Lung (tissue), 12 donors: ENCODE results near the gene CYBC1. TPM values are rescaled to one million over a fixed set of nuclear protein-coding genes. Genes with fewer than 3 reads are reported as not detected.

Experiments
- ATAC-seq: fragments of 200-7000 bp; cut with Tn5 transposase; one replicate; pipeline ENCODE4 v1.9.1; 2020; ENCODE audit warnings: moderate number of reproducible peaks; ENCODE audit not compliant: insufficient read depth, low FRiP score
- DNase-seq, 3 donors: peaks; one replicate each; pipeline ENCODE4 v3.0.0-alpha.2; 2013 to 2017
- H3K27ac ChIP-seq, 2 donors: one replicate each; pipeline ENCODE4 v1.5.1; 2013; ENCODE audit warnings: mild to moderate bottlenecking in 2 of 2, moderate library complexity in 2 of 2, control low read depth in 1 of 2, inconsistent platforms in 1 of 2, low read depth in 1 of 2, low read length in 1 of 2
- H3K27me3 ChIP-seq, 3 donors: one replicate each; pipeline ENCODE4 v1.5.1; 2013; ENCODE audit warnings: low read length in 2 of 3; ENCODE audit not compliant: control insufficient read depth in 3 of 3, insufficient read depth in 3 of 3
- H3K36me3 ChIP-seq, 4 donors: one replicate each; pipeline ENCODE4 v1.5.1; 2013; ENCODE audit warnings: low read length in 4 of 4, mild to moderate bottlenecking in 1 of 4, moderate library complexity in 1 of 4; ENCODE audit not compliant: control insufficient read depth in 4 of 4, insufficient read depth in 4 of 4
- H3K4me1 ChIP-seq, 5 donors: one replicate each; pipeline ENCODE4 v1.5.1; 2013; ENCODE audit warnings: low read length in 5 of 5, mild to moderate bottlenecking in 2 of 5, moderate library complexity in 1 of 5; ENCODE audit not compliant: control insufficient read depth in 5 of 5, insufficient read depth in 5 of 5
- H3K4me3 ChIP-seq: one replicate; pipeline ENCODE4 v1.5.1; 2013; ENCODE audit warnings: mild to moderate bottlenecking, control low read depth, moderate library complexity
- H3K9ac ChIP-seq, 2 donors: one replicate each; pipeline ENCODE4 v1.5.1; 2013; ENCODE audit warnings: low read length in 2 of 2, control low read depth in 1 of 2; ENCODE audit not compliant: insufficient read depth in 1 of 2
- H3K9me3 ChIP-seq, 4 donors: one replicate each; pipeline ENCODE4 v1.5.1; 2013; ENCODE audit warnings: low read length in 3 of 4, mild to moderate bottlenecking in 1 of 4, moderate library complexity in 1 of 4; ENCODE audit not compliant: control insufficient read depth in 4 of 4, insufficient read depth in 3 of 4
- WGBS, 2 donors: extraction: QIAGEN DNeasy Blood & Tissue Kit; methylation state at CpG; one replicate each; pipeline ENCODE4 v1.1.7; 2013; 5-methylcytosine and 5-hydroxymethylcytosine counted together
- polyA plus RNA-seq, 2 donors: library from polyadenylated mRNA; stranded (reverse); fragments of 200-250 nt; gene quantifications; one replicate each; pipeline ENCODE4 v1.2.1, GENCODE V29; 2013
- total RNA-seq, 2 donors: library from RNA; depleted of rRNA in 1 of 2; stranded (reverse); fragments of >200 nt in 1 of 2; gene quantifications; one replicate each; pipeline ENCODE4 v1.2.1, GENCODE V29; 2014 to 2021
- TF ChIP-seq, protein P1 (sequence below): IDR thresholded peaks from 2 replicates; pipeline ENCODE4 v1.5.1; 2012; ENCODE audit warnings: mild to moderate bottlenecking; ENCODE audit errors: control extremely low read depth, extremely low read depth
- donor health status: control.
- donor health status: control.
- donor health status: Bipolar disorder and iron deficiency.
- donor health status: healthy.
- donor health status: DM: yes; HTN: yes; CAD: no.

CYBC1 gene
- total and polyA plus RNA-seq, 4 donors: 37.4 to 144 (median 92.0) TPM

- DNase-seq (no peak), ATAC-seq (no peak)
- TF ChIP-seq, protein P1, sequence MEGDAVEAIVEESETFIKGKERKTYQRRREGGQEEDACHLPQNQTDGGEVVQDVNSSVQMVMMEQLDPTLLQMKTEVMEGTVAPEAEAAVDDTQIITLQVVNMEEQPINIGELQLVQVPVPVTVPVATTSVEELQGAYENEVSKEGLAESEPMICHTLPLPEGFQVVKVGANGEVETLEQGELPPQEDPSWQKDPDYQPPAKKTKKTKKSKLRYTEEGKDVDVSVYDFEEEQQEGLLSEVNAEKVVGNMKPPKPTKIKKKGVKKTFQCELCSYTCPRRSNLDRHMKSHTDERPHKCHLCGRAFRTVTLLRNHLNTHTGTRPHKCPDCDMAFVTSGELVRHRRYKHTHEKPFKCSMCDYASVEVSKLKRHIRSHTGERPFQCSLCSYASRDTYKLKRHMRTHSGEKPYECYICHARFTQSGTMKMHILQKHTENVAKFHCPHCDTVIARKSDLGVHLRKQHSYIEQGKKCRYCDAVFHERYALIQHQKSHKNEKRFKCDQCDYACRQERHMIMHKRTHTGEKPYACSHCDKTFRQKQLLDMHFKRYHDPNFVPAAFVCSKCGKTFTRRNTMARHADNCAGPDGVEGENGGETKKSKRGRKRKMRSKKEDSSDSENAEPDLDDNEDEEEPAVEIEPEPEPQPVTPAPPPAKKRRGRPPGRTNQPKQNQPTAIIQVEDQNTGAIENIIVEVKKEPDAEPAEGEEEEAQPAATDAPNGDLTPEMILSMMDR: no peak
- Histone ChIP-seq H3K36me3 (peaks cover 0 to 38% (median 5%) of the 10 kb centered on the region in 4 donors), H3K27me3 (no peaks in the 10 kb centered on the region), H3K9me3 (no peaks in the 10 kb centered on the region), H3K4me1 (no peaks in the 10 kb centered on the region), H3K4me3 (no peak overlapping the region), H3K9ac (no peak overlapping the region), H3K27ac (no peak overlapping the region)
- WGBS, 2 donors: 92 to 94% methylated on average over 43 of the region's 43 CpGs
Observed at GRCh38 chr17:82435601-82436583, 14.7 kb downstream of the CYBC1 start.

DNA sequence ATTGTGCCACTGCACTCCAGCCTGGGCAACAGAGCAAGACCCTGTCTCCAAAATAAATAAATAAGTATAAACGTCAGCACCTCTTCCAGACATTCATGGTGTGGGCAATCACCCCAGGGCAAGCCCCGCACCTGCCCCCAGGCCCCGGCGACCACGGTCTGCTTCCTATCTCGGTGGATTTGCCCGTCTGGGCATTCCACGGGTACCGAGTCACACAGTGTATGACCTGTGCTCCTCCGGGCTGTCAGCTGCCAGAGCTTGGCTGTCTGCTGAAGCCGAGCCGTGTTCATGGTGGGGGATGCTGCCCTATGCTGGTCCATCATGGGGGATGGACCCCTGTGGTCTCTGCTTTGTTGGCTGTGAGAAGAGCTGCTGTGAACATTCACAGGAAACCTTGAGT is 15.4 kb downstream of the CYBC1 start:
- TF ChIP-seq, protein P1: no peak
- H3K4me3 ChIP-seq: no peak overlapping the region
- WGBS, 2 donors: 94 to 96% methylated on average over 12 of the region's 12 CpGs
- H3K36me3 ChIP-seq: peaks cover 0 to 36% (median 5%) of the 10 kb centered on the region in 4 donors
- H3K4me1 ChIP-seq: no peaks in the 10 kb centered on the region
- DNase-seq (no peak), ATAC-seq (no peak)
- no peak overlapping the region for H3K9ac ChIP-seq
- no peaks in the 10 kb centered on the region for H3K9me3 ChIP-seq
- no peak overlapping the region for H3K27ac ChIP-seq
- no peaks in the 10 kb centered on the region for H3K27me3 ChIP-seq

GRCh38 chr17:82434216-82434565 is 16.4 kb downstream of the CYBC1 start:
- H3K4me1 ChIP-seq: no peaks in the 10 kb centered on the region
- H3K27ac ChIP-seq: no peak overlapping the region
- peaks cover 0 to 36% (median 5%) of the 10 kb centered on the region in 4 donors for H3K36me3 ChIP-seq
- 30 to 44% methylated on average over 3 of the region's 3 CpGs for WGBS, 2 donors
- no peaks in the 10 kb centered on the region for H3K9me3 ChIP-seq
- no peaks in the 10 kb centered on the region for H3K27me3 ChIP-seq
- TF ChIP-seq, protein P1: no peak
- H3K4me3 ChIP-seq: no peak overlapping the region
- DNase-seq: no peak
- ATAC-seq: no peak
- no peak overlapping the region for H3K9ac ChIP-seq
